MG63 (cell line): ENCODE measurements around the gene STAG3. TPM values are rescaled to one million over a fixed set of nuclear protein-coding genes. Genes with fewer than 3 reads are reported as not detected.
"Not testable (repeated sequence)": the region's sequence is repeated elsewhere in the genome, so short reads cannot be mapped to it uniquely, and the experiment has no call there.

Experiments used
- DNase-seq: peaks from one replicate; pipeline ENCODE4 v3.0.0-alpha.2; 2020
- H3K27me3 ChIP-seq: fragments of 250-450 bp; sonication (Bioruptor Pico); 2 replicates; pipeline ENCODE4 v1.5.1; 2020; ENCODE audit warnings: mild to moderate bottlenecking, moderate library complexity
- H3K36me3 ChIP-seq: fragments of 250-450 bp; sonication (Bioruptor Pico); 2 replicates; pipeline ENCODE4 v1.5.1; 2020; ENCODE audit warnings: mild to moderate bottlenecking, moderate library complexity
- H3K4me3 ChIP-seq: fragments of 250-450 bp; sonication (Bioruptor Pico); 2 replicates; pipeline ENCODE4 v1.5.1; 2020; ENCODE audit warnings: mild to moderate bottlenecking, moderate library complexity
- H3K9me3 ChIP-seq: fragments of 250-450 bp; sonication (Bioruptor Pico); 2 replicates; pipeline ENCODE4 v1.5.1; 2020; ENCODE audit warnings: mild to moderate bottlenecking, moderate library complexity
- total RNA-seq: library from RNA; depleted of rRNA; stranded (reverse); fragments of >200 nt; shearing (Covaris generic); gene quantifications from 2 replicates; pipeline ENCODE4 v1.2.3, GENCODE V29; 2014; ENCODE audit warnings: low replicate concordance; rRNA removed

The STAG3 gene
- total RNA-seq, 1 experiment from 2014 or later, result 0.13 TPM

- H3K4me3 ChIP-seq, H3K9me3 ChIP-seq, H3K27me3 ChIP-seq, H3K36me3 ChIP-seq, DNase-seq: not testable (repeated sequence)
These were observed 69.1 kb downstream of the STAG3 start for GRCh38 chr7:100246865-100247137.

DNA sequence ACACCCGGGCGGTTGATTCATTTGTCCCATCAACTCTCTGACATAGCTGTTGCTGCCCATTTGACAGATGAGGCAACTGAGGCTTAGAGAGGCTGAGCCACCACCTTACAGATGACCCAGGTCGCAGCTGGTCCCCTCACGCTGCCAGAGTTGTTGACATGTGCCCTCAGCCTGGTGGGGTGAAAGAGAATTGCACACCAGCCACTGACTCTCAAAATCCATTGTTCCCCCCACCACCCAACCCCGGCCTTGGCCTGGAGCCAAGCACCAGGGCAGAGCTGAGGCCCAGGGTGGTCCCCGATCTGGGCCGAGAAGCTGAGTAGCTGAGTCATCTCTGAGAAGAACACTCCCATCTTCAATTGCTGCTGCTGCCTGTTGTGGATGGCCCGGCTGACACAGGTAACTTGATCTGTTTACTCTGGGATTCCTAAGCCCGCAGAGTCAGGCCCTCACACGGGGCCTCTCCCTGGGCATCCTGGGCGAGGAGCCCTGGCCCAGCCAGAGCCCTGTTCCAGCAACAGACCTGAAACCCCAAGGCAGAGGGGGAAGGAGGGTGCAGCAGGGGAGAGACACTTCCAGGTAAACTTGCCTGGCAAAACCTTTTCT lies 69.5 kb downstream of the STAG3 start:
- Histone ChIP-seq H3K4me3 (no peak overlapping the region), H3K9me3 (no peaks in the 10 kb centered on the region), H3K27me3 (no peaks in the 10 kb centered on the region), H3K36me3 (no peaks in the 10 kb centered on the region)
- peak; percentile 64 for DNase-seq

DNA sequence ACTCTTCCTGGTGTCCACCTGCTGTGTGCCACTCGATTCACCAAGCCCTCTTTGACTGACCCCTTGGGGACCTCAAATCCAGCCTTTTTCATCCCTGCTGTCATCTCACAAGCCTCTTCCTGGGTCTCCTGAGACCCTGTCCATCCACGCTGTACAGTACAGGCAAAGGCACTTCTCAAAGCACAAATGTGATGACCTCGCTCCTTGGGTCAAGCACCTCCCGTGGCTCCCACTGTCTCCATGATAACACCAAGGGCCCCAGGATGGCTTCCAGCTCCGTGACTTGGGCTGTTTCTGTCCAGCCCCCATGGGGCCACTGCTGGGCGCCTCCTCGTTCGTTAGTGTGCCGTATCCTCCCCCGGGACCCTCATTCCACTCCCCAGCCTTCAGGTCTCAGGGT lies 70.8 kb downstream of the STAG3 start:
- no peaks in the 10 kb centered on the region for H3K27me3 ChIP-seq
- H3K9me3 ChIP-seq, result no peaks in the 10 kb centered on the region
- H3K4me3 ChIP-seq, result no peak overlapping the region
- no peak for DNase-seq
- no peaks in the 10 kb centered on the region for H3K36me3 ChIP-seq

DNA sequence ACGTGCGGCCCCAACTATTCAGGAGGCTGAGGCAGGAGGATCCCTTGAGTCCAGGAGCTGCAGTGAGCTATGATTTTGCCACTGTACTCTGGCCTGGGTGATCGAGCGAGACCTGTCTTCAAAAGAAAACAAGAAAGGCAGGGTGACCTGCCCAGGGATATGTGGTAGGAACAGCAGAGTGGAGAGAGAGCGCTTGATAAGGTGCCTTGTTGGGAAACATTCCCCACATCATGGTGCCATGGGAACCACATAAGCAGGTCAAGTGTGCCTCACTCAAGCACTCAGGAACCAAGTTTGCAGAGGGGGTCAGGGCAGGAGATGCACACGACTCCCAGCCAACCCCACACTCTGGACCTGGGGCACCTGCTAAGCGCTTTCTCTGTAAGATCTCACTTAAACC lies 79.3 kb downstream of the STAG3 start:
- no peaks in the 10 kb centered on the region for H3K27me3 ChIP-seq
- no peak for DNase-seq
- H3K9me3 ChIP-seq, result no peaks in the 10 kb centered on the region
- H3K36me3 ChIP-seq, result no peaks in the 10 kb centered on the region
- no peak overlapping the region for H3K4me3 ChIP-seq

DNA sequence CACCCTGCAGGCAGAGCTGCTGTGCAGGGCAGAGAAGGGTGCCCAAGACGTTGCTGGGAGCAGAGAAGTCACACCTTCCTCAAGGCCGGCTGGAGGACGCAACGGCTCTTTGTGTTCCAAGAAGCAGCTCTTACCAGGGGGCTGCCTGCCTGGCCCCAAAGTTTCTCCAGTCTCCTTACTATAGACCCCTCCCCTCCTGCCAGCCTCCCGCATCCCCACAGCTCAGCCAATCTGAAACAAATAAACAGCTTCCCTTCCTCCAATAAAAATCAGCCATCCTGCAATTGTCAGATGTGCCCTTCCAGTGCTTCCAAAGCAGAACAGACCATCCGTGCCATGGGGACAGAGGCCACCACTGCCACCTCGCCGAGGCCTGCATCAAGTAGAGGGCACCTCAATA lies 82.3 kb downstream of the STAG3 start:
- H3K36me3 ChIP-seq, H3K4me3 ChIP-seq, H3K27me3 ChIP-seq, H3K9me3 ChIP-seq, DNase-seq: not testable (repeated sequence)

GRCh38 chr7:100262896-100263295 lies 85.2 kb downstream of the STAG3 start:
- H3K27me3 ChIP-seq, H3K36me3 ChIP-seq, H3K4me3 ChIP-seq, DNase-seq, H3K9me3 ChIP-seq: not testable (repeated sequence)

Other genes with a start within 250 kb of the STAG3 start
- gene GJC3, start 248.3 kb upstream of the STAG3 start, total RNA-seq, result not detected in 2 replicates
- gene AZGP1, start 201.9 kb upstream of the STAG3 start, total RNA-seq, result not detected in 2 replicates
- 8.6 and 14.5 TPM in 2 replicates for gene ZKSCAN1, start 162.3 kb upstream of the STAG3 start, total RNA-seq
- gene ZSCAN21, start 128.1 kb upstream of the STAG3 start, total RNA-seq, result 3.6 and 6.3 TPM in 2 replicates
- 11.0 and 39.4 TPM in 2 replicates for gene ZNF3, start 96.2 kb upstream of the STAG3 start, total RNA-seq
- 58.3 and 78.2 TPM in 2 replicates for gene COPS6, start 88.9 kb upstream of the STAG3 start, total RNA-seq
- gene MCM7, start 76.5 kb upstream of the STAG3 start, total RNA-seq, result 121 and 191 TPM in 2 replicates
- gene AP4M1, start 76.3 kb upstream of the STAG3 start, total RNA-seq, result 16.8 and 28.4 TPM in 2 replicates
- gene TAF6, start 58.6 kb upstream of the STAG3 start, total RNA-seq, result 10.8 and 30.6 TPM in 2 replicates
- 11.4 and 26.6 TPM in 2 replicates for gene CNPY4, start 58.3 kb upstream of the STAG3 start, total RNA-seq
- 1.9 TPM in 1 of 2 replicates, not detected in the other for gene MBLAC1, start 51.0 kb upstream of the STAG3 start, total RNA-seq
- gene LAMTOR4, start 29.0 kb upstream of the STAG3 start, total RNA-seq, result 54.8 and 74.5 TPM in 2 replicates
- 0.22 and 3.0 TPM in 2 replicates for gene TRAPPC14, start 19.2 kb upstream of the STAG3 start, total RNA-seq
- gene GAL3ST4, start 9.3 kb upstream of the STAG3 start, total RNA-seq, result 0.44 TPM in 1 of 2 replicates, not detected in the other
- 0.33 TPM in 1 of 2 replicates, not detected in the other for gene GPC2, start 537 bp upstream of the STAG3 start, total RNA-seq
- gene PVRIG, start 42.0 kb downstream of the STAG3 start, total RNA-seq, result not detected in 2 replicates
- gene SPDYE3, start 129.8 kb downstream of the STAG3 start, total RNA-seq, result not detected in 2 replicates
- 6.2 and 7.2 TPM in 2 replicates for gene PILRB, start 180.2 kb downstream of the STAG3 start, total RNA-seq
- not detected in 2 replicates for gene PILRA, start 195.6 kb downstream of the STAG3 start, total RNA-seq